Neuronal stem cell (in vitro differentiated cells): Measurements from ENCODE around the gene SV2C.
A peak's percentile ranks its signal among the peaks of the same experiment; 100 is the strongest.

ENCODE experiments used
- DNase-seq: peaks from one replicate; pipeline ENCODE4 v3.0.0-alpha.2; 2013; ENCODE audit warnings: low spot score
- H2AFZ ChIP-seq: one replicate; pipeline ENCODE4 v1.6.1; 2013; ENCODE audit warnings: mild to moderate bottlenecking, low read length, inconsistent platforms
- H2AK5ac ChIP-seq: 2 replicates; pipeline ENCODE4 v1.6.1; 2013; ENCODE audit warnings: low read depth, mild to moderate bottlenecking, inconsistent platforms, low read length, moderate library complexity, mixed read lengths
- H2BK120ac ChIP-seq: 2 replicates; pipeline ENCODE4 v1.6.1; 2013; ENCODE audit warnings: low read depth, mild to moderate bottlenecking, inconsistent platforms, low read length, moderate library complexity, mixed read lengths
- H2BK12ac ChIP-seq: one replicate; pipeline ENCODE4 v1.6.1; 2013; ENCODE audit warnings: low read length, inconsistent platforms
- H2BK15ac ChIP-seq: 2 replicates; pipeline ENCODE4 v1.6.1; 2013; ENCODE audit warnings: mild to moderate bottlenecking, low read length, inconsistent platforms, mixed read lengths
- H2BK5ac ChIP-seq: one replicate; pipeline ENCODE4 v1.6.1; 2013; ENCODE audit warnings: inconsistent platforms, mild to moderate bottlenecking, low read length, moderate library complexity
- H3K14ac ChIP-seq: one replicate; pipeline ENCODE4 v1.6.1; 2013; ENCODE audit warnings: low read length, inconsistent platforms
- H3K18ac ChIP-seq: 2 replicates; pipeline ENCODE4 v1.6.1; 2013; ENCODE audit warnings: low read length, inconsistent platforms
- H3K23ac ChIP-seq: 2 replicates; pipeline ENCODE4 v1.6.1; 2013; ENCODE audit warnings: low read depth, mild to moderate bottlenecking, mixed read lengths, low read length, inconsistent platforms; ENCODE audit not compliant: poor library complexity
- H3K27ac ChIP-seq: replicated peaks from 3 replicates; pipeline ENCODE4 v1.5.1; 2013; ENCODE audit warnings: low read length, inconsistent platforms
- H3K27me3 ChIP-seq, 3 experiments: 2 replicates each; pipeline ENCODE4 v1.6.1; 2013; ENCODE audit warnings: low read length in 3 of 3, mild to moderate bottlenecking in 2 of 3, inconsistent platforms in 1 of 3, low read depth in 1 of 3, mixed read lengths in 1 of 3, moderate library complexity in 1 of 3; ENCODE audit not compliant: control insufficient read depth in 3 of 3, insufficient read depth in 3 of 3
- H3K36me3 ChIP-seq, 2 donors: replicated peaks in 1 of 2; 2 replicates each; pipeline ENCODE4 v1.6.1; 2013; ENCODE audit warnings: low read length in 2 of 2; ENCODE audit not compliant: control insufficient read depth in 2 of 2, insufficient read depth in 2 of 2
- H3K4ac ChIP-seq: 2 replicates; pipeline ENCODE4 v1.6.1; 2013; ENCODE audit warnings: inconsistent platforms, mild to moderate bottlenecking, low read length, moderate library complexity
- H3K4me1 ChIP-seq, 2 donors: 1 replicate in 1 of 2; 2 replicates in 1 of 2; pipeline ENCODE4 v1.6.1; 2013; ENCODE audit warnings: low read length in 2 of 2, low read depth in 1 of 2; ENCODE audit not compliant: control insufficient read depth in 2 of 2, insufficient read depth in 1 of 2
- H3K4me2 ChIP-seq: one replicate; pipeline ENCODE4 v1.6.1; 2013; ENCODE audit warnings: mild to moderate bottlenecking, low read length, inconsistent platforms; ENCODE audit not compliant: insufficient read depth, poor library complexity, severe bottlenecking
- H3K4me3 ChIP-seq, 2 donors: 2 replicates each; pipeline ENCODE4 v1.5.1; 2013; ENCODE audit warnings: low read length in 2 of 2, mild to moderate bottlenecking in 2 of 2, inconsistent platforms in 1 of 2, moderate library complexity in 1 of 2
- H3K79me1 ChIP-seq: one replicate; pipeline ENCODE4 v1.6.1; 2013; ENCODE audit warnings: low read depth, mild to moderate bottlenecking, inconsistent platforms, low read length, moderate library complexity
- H3K9ac ChIP-seq: one replicate; pipeline ENCODE4 v1.6.1; 2013; ENCODE audit warnings: mild to moderate bottlenecking, low read depth, low read length, inconsistent platforms; ENCODE audit not compliant: poor library complexity
- H3K9me3 ChIP-seq, 2 donors: replicated peaks in 1 of 2; 2 replicates each; pipeline versions ENCODE3 to v1.6.1; 2013; ENCODE audit warnings: low read length in 2 of 2, mild to moderate bottlenecking in 2 of 2, inconsistent platforms in 1 of 2, low read depth in 1 of 2, mixed read lengths in 1 of 2, moderate library complexity in 1 of 2; ENCODE audit not compliant: control insufficient read depth in 2 of 2, insufficient read depth in 1 of 2
- H4K8ac ChIP-seq: one replicate; pipeline ENCODE4 v1.6.1; 2013; ENCODE audit warnings: low read depth, mild to moderate bottlenecking, inconsistent platforms, low read length, moderate library complexity
- H4K91ac ChIP-seq: one replicate; pipeline ENCODE4 v1.6.1; 2013; ENCODE audit warnings: low read length, low read depth, mild to moderate bottlenecking, inconsistent platforms; ENCODE audit not compliant: poor library complexity
- WGBS, 2 donors: extraction: QIAGEN DNeasy Blood & Tissue Kit; methylation state at CpG; one replicate each; pipeline ENCODE4 v1.1.7; 2013; ENCODE audit warnings: missing lambda C conversion rate in 2 of 2, mixed read lengths in 1 of 2; ENCODE audit not compliant: insufficient read length in 2 of 2, insufficient replicate concordance in 1 of 2; ENCODE audit errors: extremely low coverage in 2 of 2; 5-methylcytosine and 5-hydroxymethylcytosine counted together

Gene SV2C

GRCh38 chr5:76310208-76310607 lies 227.0 kb downstream of the SV2C start:
- H3K4me1 ChIP-seq, result peaks cover 3 to 4% of the 10 kb centered on the region in 2 donors

GRCh38 chr5:76312783-76313182 lies 229.6 kb downstream of the SV2C start:
- Histone ChIP-seq H2BK5ac (no peak overlapping the region), H2AFZ (no peak overlapping the region), H3K27ac (no peak overlapping the region), H2AK5ac (no peak overlapping the region), H2BK12ac (no peak overlapping the region), H3K4me2 (no peak overlapping the region), H3K14ac (no peak overlapping the region), H3K18ac (peak overlapping the region; percentile 67), H3K4ac (no peak overlapping the region), H3K9ac (no peak overlapping the region), H3K9me3 (no peaks in the 10 kb centered on the region), H3K4me3 (no peak overlapping the region), H3K36me3 (no peaks in the 10 kb centered on the region), H3K27me3 (peaks cover 0 to 7% (median 0%) of the 10 kb centered on the region in 3 experiments), H3K79me1 (no peaks in the 10 kb centered on the region), H4K8ac (no peak overlapping the region), H2BK120ac (no peak overlapping the region), H4K91ac (no peak overlapping the region), H3K23ac (no peak overlapping the region), H3K4me1 (no peaks in the 10 kb centered on the region), H2BK15ac (no peak overlapping the region)
- no CpG with 5 or more reads among the region's 4 CpGs for WGBS, 2 donors
- DNase-seq, result no peak

More at GRCh38 chr5:76310208-76310607, 227.0 kb downstream of the SV2C start:
- Histone ChIP-seq H3K27ac (no peak overlapping the region), H3K4me2 (no peak overlapping the region), H3K18ac (no peak overlapping the region), H4K91ac (no peak overlapping the region), H2AK5ac (no peak overlapping the region), H3K36me3 (no peaks in the 10 kb centered on the region), H3K9me3 (no peaks in the 10 kb centered on the region), H2BK12ac (no peak overlapping the region), H3K23ac (no peak overlapping the region), H2BK15ac (no peak overlapping the region), H3K4me3 (no peak overlapping the region), H3K9ac (no peak overlapping the region), H3K27me3 (peaks cover 0 to 7% (median 0%) of the 10 kb centered on the region in 3 experiments), H3K79me1 (no peaks in the 10 kb centered on the region), H3K14ac (no peak overlapping the region), H2BK5ac (no peak overlapping the region), H4K8ac (no peak overlapping the region), H2AFZ (no peak overlapping the region), H2BK120ac (no peak overlapping the region), H3K4ac (no peak overlapping the region)
- no CpG with 5 or more reads among the region's 1 CpG for WGBS, 2 donors
- no peak for DNase-seq

DNA sequence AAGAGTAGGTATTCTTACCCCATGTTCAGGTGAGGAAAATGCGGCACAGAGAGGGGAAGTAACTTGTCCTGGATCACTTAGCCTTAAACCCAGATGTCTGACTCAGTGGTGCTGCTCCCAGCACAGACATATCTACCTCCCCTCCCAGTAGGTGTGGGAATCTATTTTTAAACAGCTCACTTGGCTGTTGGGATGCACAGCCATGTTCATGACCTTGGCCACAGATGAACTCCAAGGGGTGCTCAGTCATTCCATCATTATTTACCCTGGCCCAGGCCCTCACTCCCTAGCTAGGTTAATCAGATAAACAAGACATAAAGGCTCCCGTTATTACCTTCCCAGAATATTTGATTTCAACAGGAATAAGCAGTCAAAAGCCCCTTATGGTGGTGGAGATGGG lies 231.5 kb downstream of the SV2C start:
- Histone ChIP-seq H2BK15ac (no peak overlapping the region), H2BK120ac (no peak overlapping the region), H3K79me1 (no peaks in the 10 kb centered on the region), H3K27ac (no peak overlapping the region), H3K14ac (no peak overlapping the region), H3K4ac (no peak overlapping the region), H3K4me2 (no peak overlapping the region), H2AK5ac (no peak overlapping the region), H3K9ac (no peak overlapping the region), H2AFZ (no peak overlapping the region), H2BK12ac (no peak overlapping the region), H3K9me3 (no peaks in the 10 kb centered on the region), H3K18ac (no peak overlapping the region), H3K4me3 (no peak overlapping the region), H2BK5ac (no peak overlapping the region), H4K91ac (no peak overlapping the region), H3K23ac (no peak overlapping the region), H3K27me3 (peaks cover 0 to 7% (median 0%) of the 10 kb centered on the region in 3 experiments), H3K36me3 (no peaks in the 10 kb centered on the region), H3K4me1 (no peaks in the 10 kb centered on the region), H4K8ac (no peak overlapping the region)
- no peak for DNase-seq
- no CpG with 5 or more reads among the region's 2 CpGs for WGBS, 2 donors

GRCh38 chr5:76319673-76320072 lies 236.5 kb downstream of the SV2C start:
- H3K27me3 ChIP-seq, result peaks cover 0 to 2% (median 0%) of the 10 kb centered on the region in 3 experiments
- DNase-seq, result no peak
- no peaks in the 10 kb centered on the region for H3K9me3 ChIP-seq
- H3K27ac ChIP-seq, result no peak overlapping the region
- no peak overlapping the region for H2AFZ ChIP-seq
- no peaks in the 10 kb centered on the region for H3K36me3 ChIP-seq
- H2BK15ac ChIP-seq, result no peak overlapping the region
- no peak overlapping the region for H3K18ac ChIP-seq
- H3K4ac ChIP-seq, result no peak overlapping the region
- no peak overlapping the region for H4K8ac ChIP-seq
- no peak overlapping the region for H2BK120ac ChIP-seq
- no peak overlapping the region for H3K4me3 ChIP-seq
- H2AK5ac ChIP-seq, result no peak overlapping the region
- H3K9ac ChIP-seq, result no peak overlapping the region
- no peak overlapping the region for H3K23ac ChIP-seq
- no peak overlapping the region for H2BK5ac ChIP-seq
- WGBS, 2 donors, result no CpG with 5 or more reads among the region's 7 CpGs
- no peaks in the 10 kb centered on the region for H3K4me1 ChIP-seq
- no peak overlapping the region for H4K91ac ChIP-seq
- H3K79me1 ChIP-seq, result no peaks in the 10 kb centered on the region
- no peak overlapping the region for H2BK12ac ChIP-seq
- no peak overlapping the region for H3K14ac ChIP-seq
- H3K4me2 ChIP-seq, result no peak overlapping the region
